NCI-H2107 treated with DMSO at 0.1 percent for 48 hours (cell line): ENCODE data around the gene GAL3ST3.
A peak's percentile ranks its signal among the peaks of the same experiment; 100 is the strongest.
"Not testable (repeated sequence)": the region's sequence is repeated elsewhere in the genome, so short reads cannot be mapped to it uniquely, and the experiment has no call there.

Experiments
- DNase-seq: peaks from one replicate; lab custom pipeline; 2025; ENCODE audit not compliant: unreplicated experiment; lab: John Stamatoyannopoulos, UW

Gene GAL3ST3

DNA sequence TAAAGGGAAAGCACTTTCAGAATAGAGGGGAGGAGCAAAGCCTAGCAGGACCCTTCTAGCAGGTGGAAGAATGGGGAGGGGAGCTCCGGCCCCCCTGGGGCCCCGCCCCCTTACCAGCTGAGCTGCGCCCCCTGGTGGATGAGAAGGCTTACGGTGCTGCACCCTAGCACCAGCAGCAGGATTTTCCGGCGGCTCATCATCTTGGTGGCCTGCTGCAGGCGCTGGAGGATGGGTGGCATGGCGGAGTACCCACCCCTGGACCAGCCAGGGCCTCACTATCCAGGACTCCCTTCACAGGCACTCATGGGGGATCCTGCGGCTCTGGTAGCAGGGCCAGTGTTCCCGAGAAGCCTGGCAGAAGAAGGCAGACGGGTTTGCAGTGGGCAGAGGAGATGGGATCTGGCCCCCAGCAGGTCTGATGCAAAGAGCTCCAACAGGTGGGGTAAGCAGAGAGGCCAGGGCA, 3.8 kb downstream of the GAL3ST3 start:
- DNase-seq: peak; percentile 26

DNA sequence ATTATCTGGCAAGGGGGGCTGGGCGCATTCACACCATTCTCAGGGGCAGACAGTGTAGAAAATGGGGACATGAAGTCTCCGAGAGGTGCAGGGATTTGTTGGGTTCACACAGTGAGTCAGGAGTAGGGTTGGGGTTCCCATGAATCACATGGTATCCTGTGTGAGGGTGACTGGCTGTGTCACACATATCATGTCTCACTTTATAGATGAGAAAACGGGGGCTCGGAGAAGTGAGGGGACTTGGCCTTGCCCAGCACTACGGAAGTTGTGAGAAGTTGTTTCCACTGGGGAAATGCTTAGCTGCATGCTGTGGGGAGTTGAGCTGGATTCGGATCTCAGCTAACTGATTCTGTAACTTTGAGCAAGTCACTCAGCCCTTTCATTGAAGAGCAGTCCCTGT, 4.2 kb downstream of the GAL3ST3 start:
- no peak for DNase-seq

DNA sequence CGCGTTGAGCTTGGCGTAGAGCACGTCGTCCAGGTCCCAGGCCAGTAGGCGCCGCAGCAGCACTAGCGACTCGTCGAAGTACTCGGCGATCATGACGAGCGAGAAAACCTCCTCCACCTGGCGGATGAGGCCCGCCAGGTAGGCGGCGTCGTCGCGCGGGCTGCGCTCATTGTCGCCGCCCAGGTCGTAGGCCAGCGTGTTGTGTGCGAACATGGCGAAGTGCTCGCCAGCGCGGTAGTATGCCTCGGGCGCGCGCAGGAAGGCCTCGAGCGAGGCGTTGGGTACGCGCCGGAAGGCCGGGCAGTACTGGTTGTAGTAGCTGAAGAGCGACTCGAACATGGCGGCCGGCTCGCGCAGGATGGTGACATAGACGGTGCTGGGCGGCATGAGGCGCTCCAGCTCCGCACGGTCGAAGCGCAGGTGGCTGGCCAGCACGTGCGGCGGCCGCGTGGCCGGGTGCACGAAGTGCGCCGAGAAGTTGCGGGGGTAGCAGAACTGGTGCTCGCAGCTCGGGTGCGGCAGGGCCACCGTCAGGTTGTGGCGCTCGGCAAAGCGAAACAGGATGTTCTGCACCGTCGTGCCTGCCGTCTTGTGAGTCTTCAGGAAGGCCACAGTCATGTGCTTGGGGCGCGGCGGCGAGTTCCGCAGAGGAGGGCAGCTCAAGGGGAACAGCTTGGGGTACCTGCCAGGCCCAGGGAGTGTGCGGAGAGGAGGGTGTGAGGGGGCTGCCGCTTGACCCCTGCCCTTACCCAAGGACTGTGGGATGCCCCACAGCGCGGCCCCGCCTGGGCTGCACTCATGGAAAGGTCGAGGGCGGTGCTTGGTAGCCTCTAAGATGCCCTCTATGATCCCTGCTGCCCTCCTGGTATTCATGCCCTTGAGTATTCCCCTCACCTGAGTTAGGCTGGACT, 5.7 kb downstream of the GAL3ST3 start:
- DNase-seq: no peak

DNA sequence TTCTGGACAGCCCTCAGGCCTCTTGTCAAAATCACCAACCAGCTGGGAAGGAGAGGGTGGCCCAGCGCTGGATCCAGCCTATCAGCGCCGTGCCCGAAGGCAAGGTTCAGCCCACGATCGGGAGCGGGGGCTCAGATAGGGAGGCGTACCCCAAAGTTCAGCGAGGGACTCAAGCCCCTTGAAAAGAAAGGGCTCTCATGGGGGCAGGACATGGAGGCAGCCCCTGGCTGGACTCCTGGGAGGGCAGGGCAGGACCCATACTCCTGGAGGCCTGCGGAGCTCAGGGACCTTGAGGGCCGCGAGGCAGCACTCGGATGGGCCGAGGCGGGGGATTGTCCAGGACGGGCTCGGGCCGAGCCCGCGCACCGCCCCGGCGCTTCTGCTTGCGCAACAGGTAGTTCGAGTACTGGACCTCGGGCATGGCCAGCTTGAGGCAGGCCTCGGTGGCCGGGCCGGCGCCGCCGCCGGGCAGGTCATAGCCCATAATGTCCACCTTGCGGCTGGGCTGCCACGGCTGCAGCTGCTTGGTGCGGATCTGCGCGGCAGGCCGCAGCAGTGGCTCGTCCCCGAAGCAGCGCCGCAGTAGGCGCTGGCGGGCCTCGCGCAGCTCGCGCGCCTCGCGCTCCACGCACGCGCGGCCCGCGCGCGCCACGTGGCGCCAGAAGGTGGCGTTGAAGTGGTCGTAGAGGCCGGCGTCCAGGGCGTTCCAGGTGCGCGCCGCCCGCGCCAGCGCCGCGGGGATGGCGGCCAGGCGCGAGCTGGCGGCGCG, 6.5 kb downstream of the GAL3ST3 start:
- no peak for DNase-seq

DNA sequence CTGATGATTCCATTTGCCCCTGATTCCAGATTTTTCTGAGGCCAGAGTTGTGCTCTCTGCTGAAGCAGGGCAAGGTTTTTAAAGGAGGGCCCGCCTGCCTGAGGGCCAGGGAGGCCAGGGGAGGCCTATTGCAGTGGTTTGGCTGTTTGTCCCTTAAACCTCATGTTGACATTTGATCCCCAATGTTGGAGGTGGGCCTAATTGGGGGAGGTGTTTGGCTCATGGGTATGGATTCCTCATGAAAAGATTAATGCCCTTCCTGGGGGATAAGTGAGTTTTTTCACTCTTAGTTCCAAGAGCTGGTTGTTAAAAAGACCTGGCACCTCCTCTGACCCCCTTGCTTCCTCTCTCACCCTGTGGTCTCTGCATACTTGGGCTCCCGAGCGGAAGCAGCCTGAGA, 9.2 kb downstream of the GAL3ST3 start:
- DNase-seq: no peak

DNA sequence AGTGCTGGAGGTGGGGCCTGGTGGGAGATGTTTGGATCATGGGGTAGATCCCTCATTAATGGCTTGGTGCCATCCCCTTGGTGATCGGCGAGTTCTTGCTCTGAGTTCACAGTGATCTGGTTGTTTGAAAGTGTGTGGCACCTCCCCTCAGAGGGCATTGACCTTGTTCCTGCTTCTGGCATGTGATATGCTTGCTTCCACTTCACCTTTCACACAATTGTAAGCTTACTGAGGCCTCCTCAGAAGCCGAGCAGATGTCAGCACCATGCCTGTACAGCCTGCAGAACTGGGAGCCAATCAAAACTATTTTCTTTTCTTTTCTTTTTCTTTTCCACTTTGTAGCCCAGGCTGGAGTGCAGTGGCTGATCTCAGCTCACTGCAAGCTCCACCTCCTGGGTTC, 11.6 kb downstream of the GAL3ST3 start:
- DNase-seq: no peak

DNA sequence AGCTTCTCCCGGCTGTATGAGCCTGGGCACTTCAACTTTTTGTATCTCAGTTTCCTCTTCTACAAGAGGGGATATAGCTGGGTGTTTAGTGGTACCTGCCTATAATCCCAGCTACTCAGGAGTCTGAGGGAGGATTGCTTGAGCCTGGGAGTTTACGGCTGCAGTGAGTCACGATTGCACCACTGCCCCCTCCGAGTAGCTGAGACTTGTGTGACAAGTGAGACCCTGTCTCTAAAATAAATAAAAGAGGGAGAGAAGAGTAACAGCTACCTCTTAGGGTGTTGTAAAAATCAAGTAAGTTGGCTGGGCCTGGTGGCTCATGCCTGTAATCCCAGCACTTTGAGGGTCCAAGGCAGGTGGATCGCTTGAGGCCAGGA, 12.6 kb downstream of the GAL3ST3 start:
- no peak for DNase-seq

DNA sequence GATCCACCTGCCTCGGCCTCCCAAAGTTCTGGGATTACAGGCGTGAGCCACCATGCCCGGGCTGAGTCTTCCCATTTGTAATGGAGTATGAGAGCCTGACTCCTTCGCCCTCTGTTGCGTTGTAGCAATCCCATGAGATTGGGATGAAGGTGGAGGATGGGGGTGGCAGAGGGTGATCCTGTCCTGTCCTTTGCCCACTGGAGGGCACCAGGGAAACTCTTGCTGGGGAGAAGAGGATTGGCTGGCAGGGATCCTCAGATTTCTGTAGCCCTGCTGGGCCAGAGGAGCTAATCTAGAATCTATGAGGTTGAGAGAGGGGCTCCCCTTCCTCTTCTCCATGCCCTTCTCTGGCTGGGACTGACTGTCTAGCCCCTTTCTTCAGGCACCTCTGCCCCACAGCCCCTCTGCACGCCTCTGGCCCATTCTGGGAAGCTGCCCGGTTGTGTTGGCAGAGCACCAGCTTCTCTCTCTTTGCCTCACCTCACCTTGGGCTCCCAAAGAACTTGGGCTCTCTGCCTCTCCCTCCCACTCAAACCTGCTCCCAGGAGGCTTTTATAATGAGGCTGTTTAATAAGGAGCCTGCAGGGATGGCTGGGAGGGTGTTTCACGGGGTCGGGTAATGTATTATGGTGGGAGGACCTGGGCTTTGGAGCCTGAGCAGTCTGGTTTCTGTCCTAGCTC, 13.2 kb downstream of the GAL3ST3 start:
- no peak for DNase-seq

DNA sequence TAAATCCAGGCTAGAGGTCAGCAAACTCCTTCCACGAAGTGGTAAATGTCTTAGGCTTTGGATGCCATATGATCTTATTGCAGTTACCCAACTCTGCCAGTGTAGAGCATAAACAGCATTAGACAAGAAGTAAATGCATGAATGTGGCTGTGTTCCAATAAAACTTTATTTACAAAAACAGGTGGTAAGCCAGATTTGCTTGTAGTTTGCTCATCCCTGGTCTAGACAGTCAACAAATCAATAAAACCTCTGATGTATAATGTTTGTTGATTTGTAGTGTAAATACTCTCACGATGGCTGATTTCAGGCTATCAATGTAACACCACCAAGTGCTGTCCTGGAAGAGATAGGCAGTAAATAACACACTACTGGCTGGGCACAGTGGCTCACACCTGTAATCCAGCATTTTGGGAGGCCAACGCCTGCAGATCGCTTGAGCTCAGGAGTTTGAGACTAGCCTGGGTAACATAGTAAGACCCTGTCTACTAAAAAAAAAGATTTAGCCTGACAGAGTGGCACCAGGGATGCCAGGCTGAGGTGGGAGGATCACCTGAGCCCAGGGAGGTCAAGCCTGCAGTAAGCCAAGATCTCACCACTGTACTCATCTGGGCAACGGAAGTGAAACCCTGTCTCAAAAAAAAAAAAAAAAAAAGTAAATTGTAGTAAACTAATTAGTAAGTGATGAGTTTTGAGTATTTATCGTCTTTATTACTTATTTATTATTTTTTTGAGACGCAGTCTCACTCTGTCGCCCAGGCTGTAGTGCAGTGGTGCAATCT, 15.8 kb downstream of the GAL3ST3 start:
- DNase-seq: no peak

DNA sequence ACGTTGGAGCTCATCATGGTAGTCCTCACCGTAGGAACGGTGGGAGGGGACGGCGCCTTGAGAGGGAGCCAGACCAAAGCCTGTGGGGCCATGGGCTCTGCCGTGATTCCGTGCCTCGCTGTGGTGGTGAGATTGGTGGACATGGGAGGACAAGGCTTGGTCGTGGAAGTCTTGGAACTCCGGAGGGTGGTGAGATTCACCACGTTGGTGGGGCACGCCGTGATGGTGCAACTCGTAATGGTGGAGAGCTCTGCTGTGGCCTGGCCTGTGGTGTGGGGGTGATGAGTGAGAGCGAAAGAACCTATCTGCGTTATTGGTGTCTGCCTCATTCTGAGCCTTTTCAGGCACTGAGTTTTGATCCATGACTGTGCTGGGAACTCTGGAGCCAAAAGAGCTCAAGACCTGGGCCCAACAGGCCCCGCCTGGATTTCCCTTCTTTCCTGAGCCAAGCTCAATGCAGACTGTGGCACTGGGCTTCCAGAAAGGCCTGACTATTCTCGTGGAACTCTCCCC, 22.9 kb downstream of the GAL3ST3 start, which contains the start of gene CATSPER1:
CATSPER1 (minus strand) TSS at position 463 of the 513 bp plus-strand sequence; CDS start at position 363, 100 bp downstream.
- no peak for DNase-seq

DNA sequence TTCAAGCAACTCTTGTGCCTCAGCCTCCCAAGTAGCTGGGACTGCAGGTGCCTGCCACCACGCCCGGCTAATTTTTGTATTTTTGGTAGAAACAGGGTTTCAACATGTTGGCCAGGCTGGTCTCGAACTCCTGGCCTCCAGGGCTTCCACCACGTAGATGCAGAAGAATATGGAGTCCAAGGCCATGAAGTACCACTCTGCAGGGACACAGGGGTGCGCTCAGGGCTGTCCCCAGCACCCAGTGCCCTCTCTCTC, 25.8 kb downstream of the GAL3ST3 start:
- DNase-seq: not testable (repeated sequence)

DNA sequence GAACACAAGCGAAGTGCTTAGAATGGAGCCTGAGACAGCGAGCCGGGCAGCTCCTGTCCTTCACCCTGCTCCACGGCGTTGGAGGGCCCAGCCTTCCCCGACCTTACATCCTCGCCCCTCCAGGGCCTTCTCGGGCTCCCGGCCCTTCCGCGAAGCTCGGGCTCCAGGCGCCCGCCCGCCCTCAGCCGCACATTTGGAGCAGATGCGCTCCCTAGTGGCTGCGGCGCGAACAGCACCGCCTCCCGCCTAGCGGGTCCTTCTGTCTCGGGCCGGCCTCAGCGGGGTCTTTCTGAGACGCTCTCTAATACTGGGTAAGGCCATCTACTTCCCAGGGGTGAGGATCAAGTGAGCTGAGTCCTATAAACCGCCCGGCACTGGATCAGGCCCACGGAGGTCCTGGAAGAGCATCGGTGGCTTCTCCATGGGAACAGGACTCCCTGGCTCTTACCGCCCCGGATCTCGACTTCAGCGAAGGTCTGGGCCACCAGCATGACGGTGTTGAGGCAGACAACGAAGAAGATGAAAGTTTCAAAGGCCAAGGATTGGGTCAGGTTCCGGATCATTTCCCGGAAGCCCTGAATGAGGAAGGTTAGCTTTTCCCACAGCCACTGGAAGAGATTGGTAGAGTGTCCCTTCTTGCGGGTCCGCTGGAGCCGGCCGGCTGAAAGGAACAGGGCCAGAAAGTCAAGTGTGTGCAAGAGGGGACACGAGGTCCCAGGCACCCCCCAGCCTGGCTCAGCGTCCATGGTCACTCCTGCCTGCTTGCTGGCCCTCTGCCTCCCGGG, 26.4 kb downstream of the GAL3ST3 start:
- no peak for DNase-seq

DNA sequence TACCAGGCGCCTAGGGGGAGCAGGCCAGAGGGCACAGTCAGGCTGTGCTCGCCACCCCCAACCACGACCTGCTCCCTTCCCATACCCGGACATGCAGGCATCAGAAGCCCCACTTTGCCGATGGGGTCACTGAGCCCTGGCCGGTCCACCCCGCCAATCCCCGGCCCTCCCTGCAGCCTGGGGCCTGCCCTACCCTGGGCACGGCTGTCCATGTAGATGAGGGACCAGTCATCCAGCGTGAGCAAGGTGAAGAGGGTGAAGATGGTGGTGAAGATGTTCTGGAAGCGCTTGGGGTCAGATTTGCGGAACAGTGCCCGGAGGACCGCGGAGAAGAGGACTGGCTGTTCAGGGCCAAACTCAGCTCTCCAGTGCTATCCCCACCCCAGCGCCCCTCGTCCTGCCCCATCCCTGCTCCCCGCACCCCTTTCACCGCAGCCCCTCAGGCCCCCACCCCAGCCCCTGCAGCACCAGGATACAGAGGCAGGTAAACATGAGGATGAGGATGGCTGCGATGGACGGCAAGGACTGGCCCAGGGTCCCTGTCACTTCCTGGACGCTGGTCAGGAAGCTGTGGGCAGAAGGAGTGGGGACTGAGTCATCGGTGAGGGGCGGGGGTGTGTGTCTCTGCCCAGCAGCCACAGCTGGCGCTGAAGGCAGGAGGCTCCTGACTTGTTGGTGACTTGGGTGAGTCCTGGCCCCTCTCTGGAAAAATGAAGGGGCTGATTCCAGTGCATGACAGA, 28.2 kb downstream of the GAL3ST3 start:
- DNase-seq: no peak

DNA sequence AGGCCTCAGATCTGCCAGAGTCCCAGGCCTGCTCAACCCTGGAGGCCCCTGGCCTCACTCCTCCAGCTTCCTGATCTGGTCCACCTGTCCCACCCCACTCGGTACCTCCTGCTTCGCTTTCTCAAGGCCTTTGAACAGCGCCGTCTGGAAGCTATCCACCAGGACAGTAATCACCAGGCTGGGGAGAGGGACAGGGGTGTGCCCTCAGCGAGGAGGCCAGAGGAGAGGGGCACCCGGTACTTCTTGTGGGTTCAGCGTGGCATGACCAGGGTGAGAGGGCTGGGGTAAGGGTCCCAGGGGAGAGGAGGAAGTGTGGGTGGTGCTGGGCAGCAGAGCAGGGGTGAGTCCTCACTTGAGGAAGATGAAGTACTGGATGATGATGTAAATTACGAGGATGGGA, 28.7 kb downstream of the GAL3ST3 start:
- no peak for DNase-seq

DNA sequence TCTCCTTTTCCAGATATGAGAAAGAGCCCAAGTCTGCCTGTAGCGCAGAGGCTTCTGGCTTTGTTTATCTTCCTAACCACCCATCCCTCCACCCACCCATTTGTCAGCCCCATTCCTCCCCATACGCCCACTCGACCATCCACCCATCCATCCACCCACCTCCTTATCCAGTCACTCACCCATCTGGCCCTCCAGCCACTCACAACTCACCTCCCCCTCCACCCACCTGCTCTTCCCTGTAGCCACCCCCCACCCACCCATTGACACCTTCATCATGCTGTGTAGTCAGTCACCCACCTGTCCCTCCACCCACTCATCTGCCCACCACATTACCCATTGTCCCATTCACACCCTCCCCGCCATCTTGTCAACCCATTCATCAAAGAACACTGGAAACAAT, 31.6 kb downstream of the GAL3ST3 start:
- DNase-seq: no peak

DNA sequence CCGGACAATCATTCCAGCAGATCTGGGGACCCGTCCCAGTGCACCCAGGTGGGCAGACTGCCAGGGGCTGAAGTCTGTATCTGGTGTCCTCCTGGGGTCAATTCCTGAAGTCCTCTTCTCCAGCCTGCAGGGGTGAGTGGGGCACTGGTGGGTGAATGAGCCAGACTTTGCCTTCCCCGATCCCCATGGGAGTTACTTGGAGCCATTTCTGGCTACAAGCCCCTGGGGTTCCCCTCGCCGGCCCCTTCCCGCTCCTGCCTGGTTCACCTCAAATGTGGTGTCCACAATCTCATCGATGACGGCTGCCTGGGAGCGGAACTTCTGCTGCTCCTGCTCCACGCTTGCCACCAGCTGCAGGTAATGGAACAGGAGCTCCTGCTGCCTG, 32.2 kb downstream of the GAL3ST3 start:
- DNase-seq: no peak

DNA sequence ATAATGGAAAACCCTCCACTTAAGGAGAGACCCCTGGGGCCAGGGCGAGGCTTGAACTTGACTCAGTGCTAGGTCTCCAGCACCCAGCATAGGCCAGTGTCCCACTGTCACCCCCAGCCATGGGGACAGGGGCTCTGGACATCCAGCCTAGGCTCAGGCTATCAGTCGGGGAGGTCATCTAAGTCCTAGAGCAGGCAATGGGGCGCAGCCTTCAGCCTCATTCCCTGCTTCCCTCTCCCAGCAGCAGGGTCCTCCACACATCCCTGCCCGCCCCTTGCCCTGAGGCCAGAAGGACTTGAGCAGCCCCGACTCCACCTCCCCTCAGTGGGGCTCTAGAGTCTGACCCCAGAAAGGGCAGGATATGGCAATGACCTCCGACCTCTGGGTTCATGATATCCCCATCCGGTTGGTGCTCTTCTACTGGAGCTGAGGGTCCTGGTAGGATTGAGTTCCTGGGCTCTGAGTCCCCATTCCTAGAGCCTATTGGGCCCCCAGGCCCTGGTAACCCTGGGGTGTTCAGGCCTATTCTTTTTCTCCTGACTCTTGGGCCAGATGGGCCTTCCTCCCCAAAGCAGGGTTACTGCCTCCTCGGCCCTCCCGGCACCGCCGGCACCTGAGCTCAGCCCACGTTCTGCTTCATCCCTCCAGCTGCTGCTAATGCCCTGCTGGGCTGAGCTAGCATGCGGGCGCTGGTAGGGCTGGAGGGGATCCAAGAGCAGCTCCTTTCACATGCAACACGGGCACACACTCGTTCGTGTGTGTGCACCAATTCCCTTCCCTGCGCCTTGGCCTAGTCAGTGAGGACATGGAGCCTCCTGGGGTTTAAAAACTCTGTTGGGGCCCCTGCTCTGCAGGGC, 32.8 kb downstream of the GAL3ST3 start:
- no peak for DNase-seq

DNA sequence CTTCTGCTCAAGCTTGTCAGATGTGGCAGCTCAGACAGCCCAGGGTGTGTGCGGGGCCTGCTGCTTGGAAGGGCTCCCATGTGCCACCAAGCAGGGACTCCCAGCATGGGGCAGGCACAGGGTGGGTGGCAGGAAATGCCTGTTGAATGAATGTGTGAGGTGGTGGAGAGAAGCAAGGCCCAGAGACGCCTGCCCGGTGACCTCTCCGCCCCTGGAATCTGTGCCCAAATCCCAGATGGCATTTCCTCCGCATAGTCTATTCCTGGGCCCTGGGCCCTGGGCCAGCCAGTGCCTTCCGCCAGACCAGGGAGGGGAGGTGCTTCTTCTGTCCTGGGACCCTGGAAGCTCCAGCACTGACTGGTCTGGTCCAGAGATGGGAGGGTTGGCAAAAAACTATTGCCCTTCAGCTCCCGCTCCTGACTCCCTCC, 33.5 kb downstream of the GAL3ST3 start:
- no peak for DNase-seq
